ENCODE data around the gene CPZ.

CPZ gene

GRCh38 chr4:8657381-8658088 is 65.0 kb downstream of the CPZ start (continued):
- no peak for TF ChIP-seq PATZ1 (tag by site-specific recombination; IDR thresholded peaks at IDR 0.05)
- no peak for TF ChIP-seq ZXDB (tag by site-specific recombination; IDR thresholded peaks at IDR 0.05)
- TF ChIP-seq INSM2 (tag by site-specific recombination; IDR thresholded peaks at IDR 0.05), result no peak
- no peak for TF ChIP-seq KLF1 (tag by site-specific recombination; IDR thresholded peaks at IDR 0.05)
- TF ChIP-seq ZBTB20 (tag by site-specific recombination; IDR thresholded peaks at IDR 0.05), result no peak
- no peak for TF ChIP-seq ZNF624 (tag by site-specific recombination; IDR thresholded peaks at IDR 0.05)
- TF ChIP-seq REPIN1 (tag by site-specific recombination; IDR thresholded peaks at IDR 0.05; ENCODE audit: low read depth), result no peak
- no peak for TF ChIP-seq ZNF768 (tag by site-specific recombination; IDR thresholded peaks at IDR 0.05)

- Histone ChIP-seq H3K9me3 (ENCODE audit: control insufficient read depth, insufficient read depth, low read depth, low read length) (no peaks in the 10 kb centered on the region), H3K36me3 (ENCODE audit: control insufficient read depth in 2 of 2, insufficient read depth in 1 of 2, low read length in 2 of 2) (no peaks in the 10 kb centered on the region), H3K4me3 (ENCODE audit: low read depth, low read length) (no peak overlapping the region), H3K4me1 (ENCODE audit: control insufficient read depth, insufficient read depth, low read length) (no peaks in the 10 kb centered on the region), H3K27ac (ENCODE audit: extremely low read depth, low read depth, low read length) (no peak overlapping the region)
- ChIA-PET CTCF (interaction anchor here (1.8 kb wide), 1 partner anchor 25 kb away, joined by 4 read pairs; no protein-coding TSS in a partner anchor), POLR2A (no interaction called here)
- no peak for TF ChIP-seq ZNF23 (tag by site-specific recombination; IDR thresholded peaks at IDR 0.05; ENCODE audit: borderline replicate concordance)
- no peak for TF ChIP-seq MZF1 (tag by site-specific recombination; IDR thresholded peaks at IDR 0.05; ENCODE audit: borderline replicate concordance)
- no peak for TF ChIP-seq ZNF664 (tag by site-specific recombination; IDR thresholded peaks at IDR 0.05)
- TF ChIP-seq ZNF449 (tag by site-specific recombination; IDR thresholded peaks at IDR 0.05), result no peak
- TF ChIP-seq ZNF837 (tag by site-specific recombination; IDR thresholded peaks at IDR 0.05), result no peak
- no peak for TF ChIP-seq ZNF768 (tag by site-specific recombination; IDR thresholded peaks at IDR 0.05)
- TF ChIP-seq ZSCAN4 (tag by site-specific recombination; IDR thresholded peaks at IDR 0.05), result no peak
- TF ChIP-seq MYNN (tag by site-specific recombination; IDR thresholded peaks at IDR 0.05; ENCODE audit: borderline replicate concordance), result no peak
- TF ChIP-seq KLF17 (tag by site-specific recombination; IDR thresholded peaks at IDR 0.05), result no peak
- TF ChIP-seq ZNF112 (tag by site-specific recombination; IDR thresholded peaks at IDR 0.05), result no peak
- no peak for TF ChIP-seq ZBTB49 (tag by site-specific recombination; IDR thresholded peaks at IDR 0.05; ENCODE audit: low read depth)
- no peak for TF ChIP-seq PRDM6 (tag by site-specific recombination; IDR thresholded peaks at IDR 0.05)
- no peak for TF ChIP-seq GLIS1 (tag by site-specific recombination; IDR thresholded peaks at IDR 0.05)
- no peak for TF ChIP-seq ZNF624 (tag by site-specific recombination; IDR thresholded peaks at IDR 0.05)
- no peak for TF ChIP-seq ZBTB8A (tag by site-specific recombination; IDR thresholded peaks at IDR 0.05)
- TF ChIP-seq ZNF785 (tag by site-specific recombination; IDR thresholded peaks at IDR 0.05), result no peak
- no peak for TF ChIP-seq ZNF626 (tag by site-specific recombination; IDR thresholded peaks at IDR 0.05)
Observed at GRCh38 chr4:8662776-8663175, 70.2 kb downstream of the CPZ start.

Measured in HEK293 (cell line).